GM10266 (cell line): ENCODE data around the gene MEG3.

Experiments
- DNase-seq: peaks from one replicate; pipeline ENCODE4 v3.0.0; 2012; ENCODE audit errors: extremely low spot score
- CTCF ChIP-seq: IDR thresholded peaks from 2 replicates; pipeline ENCODE4 v1.5.1; 2012; ENCODE audit warnings: mild to moderate bottlenecking, low read depth; ENCODE audit not compliant: control insufficient read depth, insufficient read depth; ENCODE audit errors: missing control alignments

The MEG3 gene

DNA sequence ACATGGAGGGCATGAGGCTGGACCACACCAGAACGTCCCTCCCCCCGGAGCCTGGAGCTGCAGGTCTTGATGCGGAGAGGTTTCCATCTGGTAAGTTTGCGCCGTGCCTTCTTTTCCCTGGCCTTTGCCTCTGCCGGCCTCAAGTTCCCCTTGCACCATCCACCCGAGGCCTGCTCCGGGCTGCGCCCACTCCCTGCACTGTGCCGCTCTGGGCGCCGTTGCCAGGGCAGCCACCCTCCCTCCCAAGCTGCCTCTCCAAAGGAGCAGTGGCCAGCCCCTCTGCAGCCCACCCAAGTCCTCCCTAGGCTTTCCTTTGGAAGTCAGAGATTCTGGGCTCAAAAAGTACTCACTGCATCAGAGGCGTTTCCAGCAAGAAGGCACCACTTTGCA, 46.2 kb upstream of the MEG3 start:
- no peak for TF ChIP-seq CTCF
- DNase-seq = no peak

DNA sequence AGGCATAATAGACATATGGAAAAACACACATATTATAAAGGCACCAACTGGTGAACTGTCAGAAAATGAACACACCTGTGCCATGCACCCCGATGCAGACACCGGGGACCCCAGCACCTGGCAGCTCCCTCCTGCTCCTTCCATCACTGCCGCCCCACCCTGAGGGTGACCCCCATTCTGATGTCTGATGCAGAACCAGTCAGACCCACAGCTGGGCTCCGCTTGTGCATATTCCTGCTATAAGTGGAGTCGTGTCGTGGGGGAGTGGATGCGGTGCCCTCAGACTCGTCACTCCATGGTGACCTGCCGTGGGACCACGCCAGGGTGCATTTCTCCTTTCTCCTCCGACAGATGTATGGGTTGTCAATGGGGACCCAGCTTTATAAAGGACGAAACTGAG, 45.7 kb upstream of the MEG3 start:
- DNase-seq = no peak
- no peak for TF ChIP-seq CTCF

- DNase-seq = no peak
Measured at GRCh38 chr14:100780646-100781355, 45.1 kb upstream of the MEG3 start.

DNA sequence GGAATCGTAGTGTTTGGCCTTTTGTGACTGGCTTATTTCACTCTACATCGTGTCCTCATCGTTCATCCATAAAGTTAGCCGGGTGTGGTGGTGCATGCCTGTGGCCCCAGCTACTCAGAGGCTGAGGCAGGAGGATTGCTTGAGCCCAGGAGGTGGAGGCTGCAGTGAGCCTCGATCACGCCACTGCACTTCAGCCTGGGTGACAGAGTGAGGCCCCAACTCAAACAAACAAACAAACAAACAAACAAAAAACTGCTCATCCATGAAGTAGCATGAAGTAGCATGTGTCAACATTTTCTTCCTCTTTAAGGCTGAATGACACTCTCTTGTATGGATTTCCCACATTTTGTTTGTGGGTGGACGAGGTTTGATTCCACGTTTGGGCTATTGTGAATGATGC, 44.0 kb upstream of the MEG3 start:
- DNase-seq = no peak
- no peak for TF ChIP-seq CTCF

More at GRCh38 chr14:100780646-100781355, 45.1 kb upstream of the MEG3 start:
- TF ChIP-seq CTCF = no peak

GRCh38 chr14:100782516-100783320, 43.2 kb upstream of the MEG3 start:
- no peak for TF ChIP-seq CTCF
- DNase-seq = no peak

DNA sequence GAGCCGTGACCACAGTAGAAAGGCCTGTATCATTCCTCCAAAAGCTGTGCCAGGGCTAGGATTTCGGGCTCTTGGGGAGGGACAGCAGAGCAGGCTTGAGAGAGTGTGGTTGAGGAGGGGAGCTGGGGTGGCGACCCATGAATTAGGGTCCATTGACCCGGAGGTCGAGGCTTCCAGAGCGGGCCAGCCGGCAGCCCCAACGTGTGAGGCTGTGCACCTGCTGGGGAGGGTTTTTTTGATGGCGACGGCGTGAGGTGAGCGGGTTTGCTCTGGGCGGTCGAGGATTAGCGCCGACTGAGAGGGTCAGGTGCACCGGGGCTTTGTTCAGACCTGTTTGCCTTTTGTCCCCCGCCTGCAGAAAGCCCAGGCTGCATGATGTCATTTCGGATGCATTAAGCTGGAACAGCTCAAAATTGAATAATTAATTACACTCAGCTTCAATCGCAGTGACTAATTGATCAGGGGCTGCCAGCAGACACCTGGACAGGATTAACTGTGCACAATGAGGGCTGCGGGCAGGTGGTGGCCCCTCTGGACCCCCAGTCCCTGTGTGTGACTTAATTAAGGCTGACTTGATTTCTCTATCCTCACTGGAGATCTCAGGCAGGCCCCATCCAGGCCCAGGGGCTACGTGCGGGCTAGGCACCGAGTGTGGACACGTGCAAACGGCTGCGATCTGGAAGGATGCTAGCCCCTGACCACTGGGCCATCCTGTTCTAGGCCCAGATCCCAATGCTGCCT, 42.1 kb upstream of the MEG3 start:
- no peak for TF ChIP-seq CTCF
- DNase-seq = no peak
